ENCODE data around the gene CUL1.

Gene CUL1

DNA sequence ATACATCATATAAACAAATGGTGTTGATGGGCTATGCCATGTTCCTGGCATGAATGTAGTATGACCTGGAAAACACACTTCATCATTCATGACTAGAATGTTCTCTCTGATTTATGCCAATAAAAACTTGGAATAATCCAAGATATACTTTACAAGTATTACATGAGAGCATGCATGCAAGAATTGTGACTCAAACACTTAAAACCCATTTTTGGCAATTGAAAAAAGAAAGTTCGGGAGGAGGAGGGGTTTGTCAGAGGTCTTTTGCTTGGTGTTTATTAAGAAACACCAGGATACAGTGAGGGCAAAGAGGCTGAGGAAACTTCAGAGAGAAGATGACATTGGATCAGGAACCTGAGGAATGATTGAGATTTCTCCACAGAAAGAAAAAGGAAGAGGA is 10.2 kb upstream of the CUL1 start:
- Histone ChIP-seq H3F3A (ENCODE audit: insufficient read depth, low read length) (no peaks in the 10 kb centered on the region), H2AFZ (ENCODE audit: low read length) (no peak overlapping the region), H3K9me3 (ENCODE audit: low read length) (no peaks in the 10 kb centered on the region), H3K4me3 (ENCODE audit: low read depth, low read length, poor library complexity, severe bottlenecking) (no peak overlapping the region), H3K4me1 (ENCODE audit: insufficient read depth, low read length, severe bottlenecking) (no peaks in the 10 kb centered on the region), H3K27me3 (ENCODE audit: insufficient read depth, low read length) (peaks cover 7% of the 10 kb centered on the region; the same call in 1 of the 2 replicates), H3K36me3 (ENCODE audit: insufficient read depth, low read length) (no peaks in the 10 kb centered on the region), H3K4me2 (ENCODE audit: low read length) (no peak overlapping the region), H4K20me1 (ENCODE audit: insufficient read depth, low read length) (no peaks in the 10 kb centered on the region), H3K79me2 (ENCODE audit: insufficient read depth, low read length) (no peaks in the 10 kb centered on the region), H3K9ac (ENCODE audit: low read length) (no peak overlapping the region), H3K27ac (ENCODE audit: low read depth, low read length, poor library complexity, severe bottlenecking) (no peak overlapping the region), H3K9me2 (ENCODE audit: low read depth, low read length) (no peaks in the 10 kb centered on the region)
- TF ChIP-seq EZH2 (IDR thresholded peaks at IDR 0.05; ENCODE audit: borderline replicate concordance, low read length) = no peak
- TF ChIP-seq, protein P1, sequence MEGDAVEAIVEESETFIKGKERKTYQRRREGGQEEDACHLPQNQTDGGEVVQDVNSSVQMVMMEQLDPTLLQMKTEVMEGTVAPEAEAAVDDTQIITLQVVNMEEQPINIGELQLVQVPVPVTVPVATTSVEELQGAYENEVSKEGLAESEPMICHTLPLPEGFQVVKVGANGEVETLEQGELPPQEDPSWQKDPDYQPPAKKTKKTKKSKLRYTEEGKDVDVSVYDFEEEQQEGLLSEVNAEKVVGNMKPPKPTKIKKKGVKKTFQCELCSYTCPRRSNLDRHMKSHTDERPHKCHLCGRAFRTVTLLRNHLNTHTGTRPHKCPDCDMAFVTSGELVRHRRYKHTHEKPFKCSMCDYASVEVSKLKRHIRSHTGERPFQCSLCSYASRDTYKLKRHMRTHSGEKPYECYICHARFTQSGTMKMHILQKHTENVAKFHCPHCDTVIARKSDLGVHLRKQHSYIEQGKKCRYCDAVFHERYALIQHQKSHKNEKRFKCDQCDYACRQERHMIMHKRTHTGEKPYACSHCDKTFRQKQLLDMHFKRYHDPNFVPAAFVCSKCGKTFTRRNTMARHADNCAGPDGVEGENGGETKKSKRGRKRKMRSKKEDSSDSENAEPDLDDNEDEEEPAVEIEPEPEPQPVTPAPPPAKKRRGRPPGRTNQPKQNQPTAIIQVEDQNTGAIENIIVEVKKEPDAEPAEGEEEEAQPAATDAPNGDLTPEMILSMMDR (IDR thresholded peaks at IDR 0.05; ENCODE audit: low read length) = no peak

DNA sequence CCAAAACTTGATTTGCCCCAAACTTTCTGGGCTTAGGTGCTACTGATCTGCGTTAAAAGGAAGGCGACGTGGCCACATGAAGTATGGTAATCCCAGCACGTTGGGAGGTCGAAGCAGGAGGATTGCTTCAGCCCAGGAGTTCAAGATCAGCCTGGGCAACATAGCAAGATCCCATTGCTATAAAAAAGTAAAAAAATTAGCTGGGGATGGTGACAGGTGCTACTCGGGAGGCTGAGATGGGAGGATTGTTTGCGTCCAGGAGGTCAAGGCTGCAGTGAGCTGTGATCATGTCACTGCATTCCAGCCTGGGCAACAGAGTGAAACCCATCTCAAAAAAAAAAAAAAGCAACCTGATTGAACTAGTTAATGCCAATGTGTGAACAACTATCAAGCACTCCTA is 5.1 kb upstream of the CUL1 start:
- no peaks in the 10 kb centered on the region for H3K9me3 ChIP-seq (ENCODE audit: low read length)
- peaks cover 5% of the 10 kb centered on the region; the same call in 1 of the 2 replicates for H3K27me3 ChIP-seq (ENCODE audit: insufficient read depth, low read length)
- H3K4me3 ChIP-seq (ENCODE audit: low read depth, low read length, poor library complexity, severe bottlenecking) = no peak overlapping the region
- H3K9me2 ChIP-seq (ENCODE audit: low read depth, low read length) = no peaks in the 10 kb centered on the region
- H3K79me2 ChIP-seq (ENCODE audit: insufficient read depth, low read length) = no peaks in the 10 kb centered on the region
- TF ChIP-seq EZH2 (IDR thresholded peaks at IDR 0.05; ENCODE audit: borderline replicate concordance, low read length) = no peak
- TF ChIP-seq, protein P1 (IDR thresholded peaks at IDR 0.05; ENCODE audit: low read length) = no peak
- no peak overlapping the region for H3K4me2 ChIP-seq (ENCODE audit: low read length)
- H3K9ac ChIP-seq (ENCODE audit: low read length) = no peak overlapping the region
- no peaks in the 10 kb centered on the region for H4K20me1 ChIP-seq (ENCODE audit: insufficient read depth, low read length)
- peaks cover 4% of the 10 kb centered on the region; the same call in 1 of the 2 replicates for H3F3A ChIP-seq (ENCODE audit: insufficient read depth, low read length)
- H3K4me1 ChIP-seq (ENCODE audit: insufficient read depth, low read length, severe bottlenecking) = peaks cover 11% of the 10 kb centered on the region
- no peaks in the 10 kb centered on the region for H3K36me3 ChIP-seq (ENCODE audit: insufficient read depth, low read length)
- no peak overlapping the region for H3K27ac ChIP-seq (ENCODE audit: low read depth, low read length, poor library complexity, severe bottlenecking)
- H2AFZ ChIP-seq (ENCODE audit: low read length) = no peak overlapping the region

DNA sequence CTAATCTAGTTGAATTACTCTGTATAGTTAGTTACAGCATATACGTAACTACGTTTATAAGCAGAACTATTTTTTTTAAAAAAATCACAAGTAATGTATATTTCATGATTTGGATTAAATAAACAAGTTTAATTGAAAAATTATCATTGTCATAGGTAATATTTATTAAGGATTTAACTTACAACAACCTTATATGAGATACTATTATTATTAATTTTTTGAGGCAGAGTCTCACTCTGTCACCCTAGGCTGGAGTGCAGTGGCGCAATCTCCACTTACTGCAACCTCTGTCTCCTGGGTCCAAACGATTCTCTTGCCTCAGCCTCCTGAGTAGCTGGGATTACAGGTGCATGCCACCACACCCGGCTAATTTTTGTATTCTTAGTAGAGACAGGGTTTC is 4.1 kb upstream of the CUL1 start:
- Histone ChIP-seq H2AFZ (ENCODE audit: low read length) (no peak overlapping the region), H3K9ac (ENCODE audit: low read length) (no peak overlapping the region), H4K20me1 (ENCODE audit: insufficient read depth, low read length) (no peaks in the 10 kb centered on the region), H3K9me3 (ENCODE audit: low read length) (no peaks in the 10 kb centered on the region), H3K27me3 (ENCODE audit: insufficient read depth, low read length) (no peaks in the 10 kb centered on the region), H3K79me2 (ENCODE audit: insufficient read depth, low read length) (peaks cover under 1% of the 10 kb centered on the region; the same call in 1 of the 2 replicates), H3K36me3 (ENCODE audit: insufficient read depth, low read length) (no peaks in the 10 kb centered on the region; the same call in 1 of the 2 replicates), H3K4me1 (ENCODE audit: insufficient read depth, low read length, severe bottlenecking) (peaks cover 11% of the 10 kb centered on the region), H3K27ac (ENCODE audit: low read depth, low read length, poor library complexity, severe bottlenecking) (no peak overlapping the region), H3F3A (ENCODE audit: insufficient read depth, low read length) (peaks cover 4% of the 10 kb centered on the region; the same call in 1 of the 2 replicates), H3K4me3 (ENCODE audit: low read depth, low read length, poor library complexity, severe bottlenecking) (no peak overlapping the region), H3K9me2 (ENCODE audit: low read depth, low read length) (no peaks in the 10 kb centered on the region), H3K4me2 (ENCODE audit: low read length) (no peak overlapping the region)
- TF ChIP-seq EZH2 (IDR thresholded peaks at IDR 0.05; ENCODE audit: borderline replicate concordance, low read length) = no peak
- TF ChIP-seq, protein P1 (IDR thresholded peaks at IDR 0.05; ENCODE audit: low read length) = no peak

All from OCI-LY1 (cell line).